Mucosa of descending colon (tissue), 3 donors: ENCODE results near the gene INSIG1. TPM values are rescaled to one million over a fixed set of nuclear protein-coding genes. Genes with fewer than 3 reads are reported as not detected.

ENCODE experiments used
- ATAC-seq: fragments of 200-7000 bp; cut with Tn5 transposase; one replicate; pipeline ENCODE4 v1.9.1; 2020; ENCODE audit warnings: mild to moderate bottlenecking, moderate library complexity
- DNase-seq, 3 donors: peaks; one replicate each; pipeline ENCODE4 v3.0.0-alpha.2; 2020
- H3K36me3 ChIP-seq: fragments of 200-600 bp; one replicate; pipeline ENCODE4 v1.8.0; 2021; ENCODE audit warnings: low read depth, mild to moderate bottlenecking
- H3K4me1 ChIP-seq: fragments of 200-600 bp; one replicate; pipeline ENCODE4 v1.8.0; 2021; ENCODE audit warnings: low read depth, mild to moderate bottlenecking
- H3K4me3 ChIP-seq: fragments of 200-600 bp; one replicate; pipeline ENCODE4 v1.8.0; 2021; ENCODE audit warnings: mild to moderate bottlenecking
- H3K9me3 ChIP-seq: fragments of 200-600 bp; one replicate; pipeline ENCODE4 v1.8.0; 2021; ENCODE audit warnings: mild to moderate bottlenecking
- intact Hi-C, 2 donors: fragments of 100-400 bp; cut with DNase I in 1 of 2; cut with micrococcal nuclease in 1 of 2; formaldehyde crosslinking; loops; one replicate each; pipeline versions ENCODE4 v1.11.0 to v1.11.1; 2022; cut with DNase I, micrococcal nuclease
- total RNA-seq, 3 donors: library from RNA; stranded (reverse); fragmentation: NEBNext Ultra II Directional in 2 of 3; extraction: Animal tissue kit (Norgen Biotek cat#: 25700) in 2 of 3; gene quantifications; one replicate each; pipeline versions ENCODE4 v1.2.1 to v1.2.4, GENCODE V29; 2021 to 2023
- TF ChIP-seq, protein P1 (sequence below): fragments of 200-600 bp; IDR thresholded peaks from one replicate; pipeline ENCODE4 v1.8.0; 2022; ENCODE audit warnings: antibody characterized with exemption, mild to moderate bottlenecking
- donor health status: DM: no; HTN: no; CAD: no; lungs with moderate emphysema.
- donor health status: DM: no; HTN: no; CAD: no.
- donor health status: DM: no; HTN: yes; CAD: no.

Gene INSIG1
- total RNA-seq, 3 donors from 2014 or later: 40.1 to 85.1 (median 83.2) TPM

DNA sequence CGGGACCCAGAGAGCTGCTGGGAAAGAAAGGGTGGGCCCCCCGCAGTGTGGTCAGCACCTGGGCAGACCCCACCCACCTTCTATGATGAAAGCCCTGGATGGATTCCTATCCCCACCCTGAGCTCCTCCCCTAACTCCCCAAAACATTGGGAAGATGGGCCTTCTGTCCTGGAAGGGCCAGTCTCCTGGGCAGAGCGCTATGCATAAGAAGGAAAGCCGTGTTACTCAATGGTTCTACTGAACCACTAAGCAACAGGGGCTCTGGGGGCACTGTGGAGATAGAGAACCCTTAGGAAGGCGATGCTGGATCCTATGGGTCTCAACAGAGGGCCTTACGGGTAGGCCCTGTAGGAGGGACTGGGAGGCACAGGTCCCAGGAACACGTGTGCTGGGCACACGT is 30.7 kb upstream of the INSIG1 start:
- no peaks in the 10 kb centered on the region for H3K36me3 ChIP-seq
- H3K4me1 ChIP-seq: no peaks in the 10 kb centered on the region
- intact Hi-C loops: no loop called here
- TF ChIP-seq, protein P1, sequence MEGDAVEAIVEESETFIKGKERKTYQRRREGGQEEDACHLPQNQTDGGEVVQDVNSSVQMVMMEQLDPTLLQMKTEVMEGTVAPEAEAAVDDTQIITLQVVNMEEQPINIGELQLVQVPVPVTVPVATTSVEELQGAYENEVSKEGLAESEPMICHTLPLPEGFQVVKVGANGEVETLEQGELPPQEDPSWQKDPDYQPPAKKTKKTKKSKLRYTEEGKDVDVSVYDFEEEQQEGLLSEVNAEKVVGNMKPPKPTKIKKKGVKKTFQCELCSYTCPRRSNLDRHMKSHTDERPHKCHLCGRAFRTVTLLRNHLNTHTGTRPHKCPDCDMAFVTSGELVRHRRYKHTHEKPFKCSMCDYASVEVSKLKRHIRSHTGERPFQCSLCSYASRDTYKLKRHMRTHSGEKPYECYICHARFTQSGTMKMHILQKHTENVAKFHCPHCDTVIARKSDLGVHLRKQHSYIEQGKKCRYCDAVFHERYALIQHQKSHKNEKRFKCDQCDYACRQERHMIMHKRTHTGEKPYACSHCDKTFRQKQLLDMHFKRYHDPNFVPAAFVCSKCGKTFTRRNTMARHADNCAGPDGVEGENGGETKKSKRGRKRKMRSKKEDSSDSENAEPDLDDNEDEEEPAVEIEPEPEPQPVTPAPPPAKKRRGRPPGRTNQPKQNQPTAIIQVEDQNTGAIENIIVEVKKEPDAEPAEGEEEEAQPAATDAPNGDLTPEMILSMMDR: no peak
- ATAC-seq (no peak), DNase-seq (no peak)
- H3K9me3 ChIP-seq: no peaks in the 10 kb centered on the region
- no peak overlapping the region for H3K4me3 ChIP-seq

DNA sequence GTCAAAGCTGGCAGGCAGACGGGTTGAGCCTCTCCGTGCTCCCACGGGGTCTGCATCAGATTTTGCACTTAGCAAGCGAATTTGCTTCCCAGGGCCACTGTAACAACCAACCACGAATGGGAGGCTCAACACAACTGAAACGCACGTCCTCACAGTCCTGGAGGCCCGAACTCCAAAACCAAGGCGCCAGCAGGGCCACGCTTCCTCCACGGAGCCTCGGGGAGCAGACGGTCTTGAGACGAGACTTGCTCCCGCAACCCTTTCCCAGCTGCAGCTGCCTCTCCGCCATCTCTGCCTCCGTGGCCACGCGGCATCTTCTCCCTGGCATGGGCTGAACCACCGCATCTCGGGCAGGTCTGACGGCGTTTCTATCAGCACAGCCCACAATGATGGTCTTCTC is 30.2 kb upstream of the INSIG1 start:
- TF ChIP-seq, protein P1: no peak
- no peak for DNase-seq
- ATAC-seq: no peak
- no peaks in the 10 kb centered on the region for H3K9me3 ChIP-seq
- intact Hi-C loops: no loop called here
- no peaks in the 10 kb centered on the region for H3K4me1 ChIP-seq
- H3K36me3 ChIP-seq: no peaks in the 10 kb centered on the region
- H3K4me3 ChIP-seq: no peak overlapping the region

DNA sequence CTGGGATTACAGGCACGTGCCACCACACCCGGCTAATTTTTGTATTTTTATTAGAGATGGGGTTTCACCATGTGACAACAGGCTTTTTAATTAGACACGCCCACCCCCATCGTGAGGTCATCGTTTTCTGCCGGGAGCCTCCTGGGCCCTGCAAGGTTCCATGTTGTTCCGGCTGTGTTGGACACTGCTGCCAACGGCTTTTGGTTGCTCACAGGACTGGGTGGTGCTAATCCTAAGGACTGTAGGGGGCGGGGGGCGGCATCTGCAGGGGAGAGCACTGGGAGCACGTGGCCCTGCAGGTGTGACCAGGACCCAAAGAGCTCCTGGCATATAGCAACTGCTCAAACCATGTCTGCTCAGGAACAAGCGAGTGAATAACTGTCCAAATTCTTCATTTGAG is 29.5 kb upstream of the INSIG1 start:
- ATAC-seq: no peak
- DNase-seq: no peak
- no peaks in the 10 kb centered on the region for H3K4me1 ChIP-seq
- intact Hi-C loops: no loop called here
- H3K9me3 ChIP-seq: no peaks in the 10 kb centered on the region
- no peak overlapping the region for H3K4me3 ChIP-seq
- TF ChIP-seq, protein P1: no peak
- H3K36me3 ChIP-seq: no peaks in the 10 kb centered on the region

DNA sequence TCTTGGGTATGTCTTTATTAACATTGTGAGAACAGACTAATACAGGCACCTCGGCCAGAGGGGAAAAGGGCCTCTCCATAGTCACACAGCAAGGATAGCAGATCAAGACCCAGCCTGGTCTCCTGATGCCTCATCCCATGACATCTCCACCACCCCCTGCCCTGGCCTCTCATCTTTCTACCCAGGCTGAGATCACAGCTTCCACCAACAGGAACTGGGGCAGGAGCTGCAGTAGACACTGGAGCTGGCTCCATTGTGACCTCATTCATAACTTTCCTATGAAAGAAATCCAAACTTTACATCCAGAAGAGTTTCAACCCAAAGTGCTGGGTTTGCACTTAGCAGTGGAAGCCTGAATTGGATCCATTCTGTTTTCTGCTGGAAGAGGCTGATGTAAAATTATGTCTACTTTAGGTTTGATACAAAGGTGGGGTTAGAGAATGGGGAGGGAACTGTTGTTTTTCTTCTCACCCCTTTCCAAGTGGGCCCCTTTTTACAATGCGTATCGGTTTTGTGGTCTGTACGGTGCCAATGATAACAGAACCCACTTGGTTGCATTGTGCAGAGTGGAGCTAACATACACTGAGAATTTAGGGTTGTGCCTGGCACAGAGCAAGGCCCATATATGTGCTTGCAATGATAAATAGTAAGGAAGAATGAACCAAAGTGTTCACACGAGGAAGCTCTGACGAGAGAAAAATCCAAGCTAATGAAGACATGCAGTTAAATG is 28.6 kb upstream of the INSIG1 start:
- DNase-seq (no peak), ATAC-seq (no peak)
- Histone ChIP-seq H3K9me3 (no peaks in the 10 kb centered on the region), H3K36me3 (no peaks in the 10 kb centered on the region), H3K4me1 (no peaks in the 10 kb centered on the region), H3K4me3 (no peak overlapping the region)
- TF ChIP-seq, protein P1: no peak
- intact Hi-C loops: no loop called here

DNA sequence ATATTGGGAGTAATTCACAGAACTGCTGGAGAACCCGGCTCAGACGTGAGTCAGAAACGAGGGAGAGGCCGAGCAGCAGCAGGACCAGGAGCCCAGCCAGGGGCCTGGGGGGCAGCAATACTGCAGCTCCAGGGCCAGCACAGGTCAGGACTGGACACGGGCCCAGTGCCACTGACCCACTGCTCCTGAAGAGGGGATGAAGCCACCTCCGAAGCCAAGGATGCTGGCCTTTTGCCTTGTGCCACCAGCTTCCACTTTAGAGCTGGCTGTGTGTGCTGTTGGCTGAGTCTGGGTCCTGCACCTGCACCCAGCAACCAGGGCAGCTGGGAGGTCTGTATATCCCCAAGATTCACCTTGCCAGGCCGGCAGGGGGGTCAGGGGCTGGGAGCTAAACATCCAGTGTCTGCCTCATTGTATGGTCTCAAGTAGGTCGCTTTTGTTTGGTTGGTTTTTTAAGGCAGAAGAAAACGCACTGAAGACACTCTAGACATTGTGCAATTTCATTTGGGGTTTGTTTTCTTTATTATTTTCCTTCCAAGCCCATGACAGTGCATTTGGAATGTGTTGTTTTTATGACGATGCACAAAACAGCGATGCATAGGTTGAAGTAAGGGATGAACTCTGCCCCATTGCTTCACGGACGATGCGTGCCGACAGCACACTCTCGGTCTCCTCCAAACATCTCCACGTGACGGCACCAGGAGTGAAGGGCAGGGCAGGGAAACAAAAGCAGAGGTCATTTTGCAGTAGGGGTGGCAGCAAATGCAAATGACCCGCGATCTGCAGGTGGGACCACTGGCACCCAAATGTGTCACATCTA is 27.7 kb upstream of the INSIG1 start:
- TF ChIP-seq, protein P1: no peak
- Histone ChIP-seq H3K36me3 (no peaks in the 10 kb centered on the region), H3K9me3 (no peaks in the 10 kb centered on the region), H3K4me3 (no peak overlapping the region), H3K4me1 (no peaks in the 10 kb centered on the region)
- intact Hi-C loops: no loop called here
- DNase-seq (no peak), ATAC-seq (no peak)
